Measurements from ENCODE around the gene GAB1.

GAB1 gene

GRCh38 chr4:143294310-143294709 lies 42.4 kb upstream of the GAB1 start:
- Histone ChIP-seq H3K36me3 (ENCODE audit: insufficient read depth, low read length) (no peaks in the 10 kb centered on the region), H3F3A (ENCODE audit: insufficient read depth, low read length) (no peaks in the 10 kb centered on the region), H3K9me2 (ENCODE audit: low read depth, low read length) (no peaks in the 10 kb centered on the region), H3K9me3 (ENCODE audit: low read length) (no peaks in the 10 kb centered on the region), H3K27me3 (ENCODE audit: insufficient read depth, low read length) (no peaks in the 10 kb centered on the region), H3K4me2 (ENCODE audit: low read length) (no peak overlapping the region), H3K4me1 (ENCODE audit: insufficient read depth, low read length, severe bottlenecking) (no peaks in the 10 kb centered on the region), H2AFZ (ENCODE audit: low read length) (no peak overlapping the region), H4K20me1 (ENCODE audit: insufficient read depth, low read length) (no peaks in the 10 kb centered on the region), H3K79me2 (ENCODE audit: insufficient read depth, low read length) (no peaks in the 10 kb centered on the region), H3K9ac (ENCODE audit: low read length) (no peak overlapping the region), H3K4me3 (ENCODE audit: low read depth, low read length, poor library complexity, severe bottlenecking) (no peak overlapping the region), H3K27ac (ENCODE audit: low read depth, low read length, poor library complexity, severe bottlenecking) (no peak overlapping the region)
- no peak for TF ChIP-seq EZH2 (IDR thresholded peaks at IDR 0.05; ENCODE audit: borderline replicate concordance, low read length)
- no peak for TF ChIP-seq CTCF (IDR thresholded peaks at IDR 0.05; ENCODE audit: low read length)

- Histone ChIP-seq H3K9me3 (ENCODE audit: low read length) (no peaks in the 10 kb centered on the region), H3K79me2 (ENCODE audit: insufficient read depth, low read length) (no peaks in the 10 kb centered on the region), H2AFZ (ENCODE audit: low read length) (no peak overlapping the region), H3K27ac (ENCODE audit: low read depth, low read length, poor library complexity, severe bottlenecking) (no peak overlapping the region), H3K4me3 (ENCODE audit: low read depth, low read length, poor library complexity, severe bottlenecking) (no peak overlapping the region), H3K27me3 (ENCODE audit: insufficient read depth, low read length) (no peaks in the 10 kb centered on the region), H3K4me2 (ENCODE audit: low read length) (no peak overlapping the region), H4K20me1 (ENCODE audit: insufficient read depth, low read length) (no peaks in the 10 kb centered on the region), H3K36me3 (ENCODE audit: insufficient read depth, low read length) (no peaks in the 10 kb centered on the region), H3K9me2 (ENCODE audit: low read depth, low read length) (no peaks in the 10 kb centered on the region), H3F3A (ENCODE audit: insufficient read depth, low read length) (no peaks in the 10 kb centered on the region), H3K9ac (ENCODE audit: low read length) (no peak overlapping the region), H3K4me1 (ENCODE audit: insufficient read depth, low read length, severe bottlenecking) (no peaks in the 10 kb centered on the region)
- TF ChIP-seq CTCF (IDR thresholded peaks at IDR 0.05; ENCODE audit: low read length): no peak
- no peak for TF ChIP-seq EZH2 (IDR thresholded peaks at IDR 0.05; ENCODE audit: borderline replicate concordance, low read length)
Observed at GRCh38 chr4:143294710-143295275, 41.9 kb upstream of the GAB1 start.

GRCh38 chr4:143296397-143297067 lies 40.1 kb upstream of the GAB1 start:
- Histone ChIP-seq H3K79me2 (ENCODE audit: insufficient read depth, low read length) (no peaks in the 10 kb centered on the region), H3K4me2 (ENCODE audit: low read length) (no peak overlapping the region), H3K9me3 (ENCODE audit: low read length) (no peaks in the 10 kb centered on the region), H3K4me3 (ENCODE audit: low read depth, low read length, poor library complexity, severe bottlenecking) (no peak overlapping the region), H3F3A (ENCODE audit: insufficient read depth, low read length) (no peaks in the 10 kb centered on the region), H3K27ac (ENCODE audit: low read depth, low read length, poor library complexity, severe bottlenecking) (no peak overlapping the region), H4K20me1 (ENCODE audit: insufficient read depth, low read length) (no peaks in the 10 kb centered on the region), H3K27me3 (ENCODE audit: insufficient read depth, low read length) (no peaks in the 10 kb centered on the region), H3K9me2 (ENCODE audit: low read depth, low read length) (no peaks in the 10 kb centered on the region), H3K9ac (ENCODE audit: low read length) (no peak overlapping the region), H3K4me1 (ENCODE audit: insufficient read depth, low read length, severe bottlenecking) (no peaks in the 10 kb centered on the region), H2AFZ (ENCODE audit: low read length) (no peak overlapping the region), H3K36me3 (ENCODE audit: insufficient read depth, low read length) (no peaks in the 10 kb centered on the region)
- TF ChIP-seq EZH2 (IDR thresholded peaks at IDR 0.05; ENCODE audit: borderline replicate concordance, low read length) (no peak), CTCF (IDR thresholded peaks at IDR 0.05; ENCODE audit: low read length) (no peak)
